Gastrocnemius medialis (tissue), 4 donors: ENCODE measurements around the gene RPS6KA2.

Source experiments
- CTCF ChIP-seq, 5 experiments: fragments of 450-650 bp in 3 of 5; fragments of 200-600 bp in 2 of 5; sonication (generic) in 2 of 5; IDR thresholded peaks in 4 of 5; conservative IDR thresholded peaks in 1 of 5; 1 replicate in 4 of 5; 2 replicates in 1 of 5; pipeline ENCODE4 v1.5.1; 2016 to 2019; ENCODE audit warnings: antibody characterized with exemption in 5 of 5, mild to moderate bottlenecking in 3 of 5, moderate library complexity in 3 of 5
- POLR2A ChIP-seq, 2 donors: fragments of 450-650 bp; IDR thresholded peaks; one replicate each; pipeline ENCODE4 v1.6.1; 2017; ENCODE audit warnings: antibody characterized with exemption in 2 of 2, mild to moderate bottlenecking in 2 of 2, moderate library complexity in 2 of 2

- TF ChIP-seq POLR2A (IDR thresholded peaks at IDR 0.05) (no peak), CTCF (IDR thresholded peaks at IDR 0.05 in 4 of 5, conservative IDR thresholded peaks at IDR 0.05 in 1 of 5) (no peak)
Observed at GRCh38 chr6:166488076-166488685, 138.9 kb downstream of the RPS6KA2 start.
